Astrocyte of the spinal cord (primary cell): ENCODE data around the gene AMN.

Experiments
- DNase-seq: peaks from one replicate; pipeline ENCODE4 v3.0.0; 2011; ENCODE audit warnings: low read depth, low spot score
- H3K4me3 ChIP-seq: 2 replicates; pipeline ENCODE4 v1.5.1; 2011; ENCODE audit warnings: low read depth, mild to moderate bottlenecking, low read length, moderate library complexity
- CTCF ChIP-seq: IDR thresholded peaks from 2 replicates; pipeline ENCODE4 v1.5.1; 2012; ENCODE audit warnings: low read depth, mild to moderate bottlenecking, low read length, inconsistent platforms
- in situ Hi-C: cut with HindIII; loops from 2 replicates; pipeline ENCODE4 v1.10.0; 2017; ENCODE audit warnings: low sequenced_read_pairs

The AMN gene

DNA sequence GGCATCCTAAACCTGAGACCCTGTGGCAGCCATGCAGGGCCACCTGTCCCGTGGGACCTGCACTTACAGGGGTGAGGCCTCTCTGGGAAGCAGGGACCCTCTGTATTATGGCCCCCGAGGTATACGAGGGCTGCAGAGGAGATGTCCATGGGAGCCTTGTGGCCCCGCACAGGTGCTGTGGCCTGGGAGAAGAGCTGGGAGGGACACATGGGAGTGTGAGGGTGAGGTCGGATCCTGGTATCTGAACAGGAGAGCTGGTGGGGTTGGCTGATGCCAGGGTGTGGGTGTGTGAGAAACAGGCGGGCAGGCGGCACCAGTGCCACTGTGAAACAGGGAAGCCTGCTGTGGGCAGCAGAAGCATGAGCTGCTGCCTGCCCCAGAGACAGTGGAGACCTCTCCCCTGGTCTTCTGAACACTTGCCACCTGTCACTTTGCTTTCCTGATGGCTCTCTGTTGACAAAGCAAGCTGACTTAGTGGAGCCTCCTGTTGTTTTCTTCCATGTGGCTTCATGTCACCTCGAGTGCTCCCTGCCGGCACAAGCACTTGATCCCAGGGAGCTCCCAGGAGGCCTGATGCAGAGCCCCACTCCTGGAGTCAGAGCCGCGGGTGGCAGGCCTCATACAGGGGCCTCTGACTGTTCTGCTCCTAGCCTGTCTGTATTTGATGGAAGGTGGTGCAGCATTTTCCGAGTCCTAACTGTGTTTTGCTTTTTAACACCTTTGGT is 19.8 kb upstream of the AMN start:
- no peak for TF ChIP-seq CTCF
- DNase-seq = no peak
- H3K4me3 ChIP-seq = no peak overlapping the region
- in situ Hi-C loops = no loop called here

DNA sequence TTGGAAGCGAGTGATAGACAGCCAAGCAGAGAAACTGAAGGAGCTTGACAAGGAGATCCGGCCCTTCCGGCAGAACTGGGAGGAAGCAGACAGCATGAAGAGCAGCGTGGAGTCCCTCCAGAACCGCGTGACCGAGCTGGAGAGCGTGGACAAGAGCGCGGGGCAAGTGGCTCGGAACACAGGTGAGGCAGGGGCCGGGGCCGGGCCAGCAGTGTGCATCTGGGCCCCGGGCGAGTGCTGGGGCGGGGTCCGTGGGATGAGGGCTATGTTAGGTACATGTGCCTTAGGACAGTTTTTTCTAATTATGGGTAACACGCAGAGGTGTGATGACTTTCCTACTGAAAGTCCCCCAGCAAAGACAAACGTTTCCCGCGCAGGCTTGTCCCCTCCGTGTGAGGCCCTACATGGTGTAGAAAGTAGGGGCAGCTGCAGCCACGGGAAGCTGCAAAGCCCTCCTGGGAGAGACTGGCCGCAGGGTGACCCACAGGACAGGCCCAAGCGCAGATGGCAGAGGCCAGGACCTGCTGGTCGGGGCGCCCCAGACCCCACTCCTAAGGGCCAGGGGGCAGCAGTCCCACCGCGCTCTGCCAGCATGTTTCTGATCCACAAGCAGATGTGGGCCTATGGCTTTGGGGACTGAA is 19.1 kb upstream of the AMN start:
- no peak for TF ChIP-seq CTCF
- in situ Hi-C loops = no loop called here
- no peak overlapping the region for H3K4me3 ChIP-seq
- DNase-seq = no peak

GRCh38 chr14:102903889-102904512 is 18.5 kb upstream of the AMN start:
- in situ Hi-C loops = no loop called here
- TF ChIP-seq CTCF = no peak
- DNase-seq = no peak
- H3K4me3 ChIP-seq = no peak overlapping the region

GRCh38 chr14:102905116-102906108 is 17.1 kb upstream of the AMN start:
- no peak for DNase-seq
- no peak for TF ChIP-seq CTCF
- in situ Hi-C loops = no loop called here
- no peak overlapping the region for H3K4me3 ChIP-seq

DNA sequence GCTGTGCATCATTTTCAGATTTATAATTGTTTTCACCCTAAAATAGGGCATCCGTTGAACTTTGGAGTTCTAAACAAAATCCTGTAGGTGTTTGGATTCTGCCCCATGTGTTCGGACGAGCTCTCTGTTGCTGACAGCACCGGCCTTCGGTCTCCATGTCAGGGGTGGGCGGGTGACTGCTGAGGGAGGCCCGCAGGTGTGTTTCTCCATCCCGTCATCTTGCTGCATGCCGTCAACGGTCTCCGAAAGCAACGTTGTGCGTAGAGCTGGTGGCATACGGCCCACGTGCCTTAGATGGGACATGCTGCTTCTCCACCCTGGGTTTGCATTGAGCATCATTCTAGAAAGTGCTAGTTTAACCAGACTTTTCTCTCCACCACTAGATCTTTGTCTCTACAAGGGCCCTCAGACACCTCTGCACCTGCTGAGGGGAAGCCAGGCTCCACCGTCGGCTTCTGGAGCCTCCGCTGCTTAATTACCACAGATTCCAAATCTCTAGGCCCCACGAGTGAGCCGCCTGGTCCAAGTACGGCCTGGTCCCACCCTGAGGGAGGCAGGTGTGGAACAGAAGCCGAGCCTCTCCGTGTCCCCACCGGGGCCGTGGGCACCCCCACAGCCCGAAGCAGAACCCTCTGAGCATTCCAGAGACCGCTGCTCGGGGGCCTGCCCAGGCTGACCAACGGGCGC is 15.7 kb upstream of the AMN start:
- H3K4me3 ChIP-seq = no peak overlapping the region
- TF ChIP-seq CTCF = no peak
- in situ Hi-C loops = no loop called here
- no peak for DNase-seq
